ENCODE results near the gene CTTNBP2NL.
"Not testable (repeated sequence)": the region's sequence is repeated elsewhere in the genome, so short reads cannot be mapped to it uniquely, and the experiment has no call there.

The CTTNBP2NL gene

DNA sequence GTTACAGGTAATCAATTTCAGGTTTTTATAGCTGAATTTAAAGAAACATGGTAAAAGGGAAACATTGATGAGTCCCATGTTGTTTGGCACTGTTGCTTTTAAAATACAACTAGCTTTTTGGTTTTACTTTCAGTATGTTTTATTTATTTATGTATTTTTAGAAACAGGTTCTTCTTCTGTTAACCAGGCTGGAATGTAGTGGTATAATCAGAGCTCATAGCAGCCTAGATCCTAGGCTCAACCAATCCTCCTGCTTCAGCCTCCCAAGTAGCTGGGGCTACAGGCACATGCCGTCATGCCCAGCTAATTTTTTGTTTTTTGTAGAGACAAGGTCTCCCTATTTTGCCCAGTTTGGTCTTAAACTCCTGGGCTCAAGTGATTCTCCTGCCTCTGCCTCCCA is 50.4 kb downstream of the CTTNBP2NL start:
- no peaks in the 10 kb centered on the region for H3K27me3 Mint-ChIP-seq (ENCODE audit: low read depth)
- no peak overlapping the region for H3K4me3 Mint-ChIP-seq
- H3K9me3 Mint-ChIP-seq: no peaks in the 10 kb centered on the region
- peaks cover 33% of the 10 kb centered on the region for H3K36me3 Mint-ChIP-seq (ENCODE audit: low read depth)
- peaks cover 14% of the 10 kb centered on the region for H3K4me1 Mint-ChIP-seq
- TF ChIP-seq, protein P1, sequence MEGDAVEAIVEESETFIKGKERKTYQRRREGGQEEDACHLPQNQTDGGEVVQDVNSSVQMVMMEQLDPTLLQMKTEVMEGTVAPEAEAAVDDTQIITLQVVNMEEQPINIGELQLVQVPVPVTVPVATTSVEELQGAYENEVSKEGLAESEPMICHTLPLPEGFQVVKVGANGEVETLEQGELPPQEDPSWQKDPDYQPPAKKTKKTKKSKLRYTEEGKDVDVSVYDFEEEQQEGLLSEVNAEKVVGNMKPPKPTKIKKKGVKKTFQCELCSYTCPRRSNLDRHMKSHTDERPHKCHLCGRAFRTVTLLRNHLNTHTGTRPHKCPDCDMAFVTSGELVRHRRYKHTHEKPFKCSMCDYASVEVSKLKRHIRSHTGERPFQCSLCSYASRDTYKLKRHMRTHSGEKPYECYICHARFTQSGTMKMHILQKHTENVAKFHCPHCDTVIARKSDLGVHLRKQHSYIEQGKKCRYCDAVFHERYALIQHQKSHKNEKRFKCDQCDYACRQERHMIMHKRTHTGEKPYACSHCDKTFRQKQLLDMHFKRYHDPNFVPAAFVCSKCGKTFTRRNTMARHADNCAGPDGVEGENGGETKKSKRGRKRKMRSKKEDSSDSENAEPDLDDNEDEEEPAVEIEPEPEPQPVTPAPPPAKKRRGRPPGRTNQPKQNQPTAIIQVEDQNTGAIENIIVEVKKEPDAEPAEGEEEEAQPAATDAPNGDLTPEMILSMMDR (IDR thresholded peaks at IDR 0.05; ENCODE audit: unreplicated experiment in 3 of 3): no peak
- no peak overlapping the region for H3K27ac Mint-ChIP-seq

DNA sequence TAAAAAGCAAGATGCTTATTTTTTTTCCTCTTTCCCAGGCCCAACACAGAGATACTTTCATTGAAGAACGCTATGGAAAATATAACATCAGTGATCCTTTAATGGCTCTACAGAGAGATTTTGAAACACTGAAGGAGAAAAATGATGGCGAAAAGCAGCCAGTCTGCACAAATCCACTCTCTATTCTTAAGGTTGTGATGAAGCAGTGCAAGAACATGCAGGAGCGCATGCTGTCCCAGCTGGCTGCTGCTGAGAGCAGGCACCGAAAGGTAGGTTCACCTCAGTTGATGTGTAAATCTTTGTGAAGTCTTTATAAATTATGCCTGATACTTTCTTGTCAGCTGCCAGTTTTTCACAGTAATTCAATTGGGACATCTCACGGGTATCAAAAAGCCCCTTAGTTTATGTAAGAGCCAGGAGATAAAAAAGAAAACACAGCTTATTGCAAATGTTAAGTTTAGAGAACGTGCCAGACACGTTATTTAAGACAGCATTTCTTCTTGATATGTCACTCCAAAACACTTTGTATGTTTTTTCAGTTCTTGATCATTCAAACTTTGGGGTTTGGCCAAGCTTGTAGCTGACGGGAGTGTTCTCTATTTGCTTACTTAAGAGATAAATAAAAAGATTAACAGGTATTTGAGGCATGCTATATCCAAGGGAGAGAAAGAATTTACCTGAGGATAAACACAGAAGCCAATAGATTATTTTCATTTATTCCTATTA is 53.1 kb downstream of the CTTNBP2NL start:
- Mint-ChIP-seq H3K27me3 (ENCODE audit: low read depth) (no peaks in the 10 kb centered on the region), H3K9me3 (no peaks in the 10 kb centered on the region), H3K4me1 (peaks cover 14% of the 10 kb centered on the region), H3K36me3 (ENCODE audit: low read depth) (peaks cover 27% of the 10 kb centered on the region), H3K27ac (peak overlapping the region in 1 of 3 experiments; percentile 3), H3K4me3 (no peak overlapping the region)
- TF ChIP-seq, protein P1 (IDR thresholded peaks at IDR 0.05; ENCODE audit: unreplicated experiment in 3 of 3): no peak

DNA sequence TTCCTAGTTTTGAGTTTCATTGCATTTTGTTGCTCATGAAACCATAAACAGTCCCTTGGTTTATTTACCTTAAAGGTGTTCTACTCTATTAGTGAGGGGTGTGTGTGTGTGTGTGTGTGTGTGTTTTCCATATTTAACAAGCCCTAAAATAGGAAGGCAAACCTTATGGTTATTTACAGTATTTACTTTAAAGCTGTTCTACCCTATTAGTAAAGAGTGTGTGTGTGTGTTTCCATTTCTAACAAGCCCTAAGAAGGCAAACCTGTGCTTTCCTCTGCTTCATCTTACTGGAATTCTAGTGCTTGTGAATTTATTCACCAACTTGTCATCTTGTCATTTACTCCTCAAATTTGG is 53.6 kb downstream of the CTTNBP2NL start:
- H3K4me3 Mint-ChIP-seq: no peak overlapping the region
- H3K4me1 Mint-ChIP-seq: peaks cover 14% of the 10 kb centered on the region
- TF ChIP-seq, protein P1 (IDR thresholded peaks at IDR 0.05; ENCODE audit: unreplicated experiment in 3 of 3): no peak
- H3K9me3 Mint-ChIP-seq: no peaks in the 10 kb centered on the region
- H3K36me3 Mint-ChIP-seq (ENCODE audit: low read depth): peaks cover 32% of the 10 kb centered on the region
- no peak overlapping the region for H3K27ac Mint-ChIP-seq
- H3K27me3 Mint-ChIP-seq (ENCODE audit: low read depth): no peaks in the 10 kb centered on the region

DNA sequence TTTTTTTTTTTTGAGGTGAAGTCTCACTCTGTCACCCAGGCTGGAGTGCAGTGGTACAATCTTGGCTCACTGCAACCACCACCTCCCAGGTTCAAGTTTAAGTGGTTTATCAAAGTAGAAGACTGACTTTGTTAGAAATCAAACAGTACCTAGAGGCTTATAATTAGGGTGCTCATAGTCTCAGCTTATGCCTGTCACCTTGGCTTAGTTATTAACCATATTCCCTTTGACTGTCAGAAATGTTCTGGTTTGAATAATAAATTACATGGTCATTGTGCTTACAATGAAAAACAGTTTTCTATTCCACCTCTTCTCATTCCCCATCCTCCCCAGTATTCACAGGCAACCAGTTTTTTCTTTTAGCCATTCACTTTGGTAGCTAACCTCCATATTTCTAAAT is 54.8 kb downstream of the CTTNBP2NL start:
- H3K4me1 Mint-ChIP-seq: peaks cover 14% of the 10 kb centered on the region
- no peaks in the 10 kb centered on the region for H3K27me3 Mint-ChIP-seq (ENCODE audit: low read depth)
- peaks cover 39% of the 10 kb centered on the region for H3K36me3 Mint-ChIP-seq (ENCODE audit: low read depth)
- TF ChIP-seq, protein P1 (IDR thresholded peaks at IDR 0.05; ENCODE audit: unreplicated experiment in 3 of 3): no peak
- no peaks in the 10 kb centered on the region for H3K9me3 Mint-ChIP-seq
- H3K27ac Mint-ChIP-seq: peak overlapping the region in 1 of 3 experiments; percentile 42
- no peak overlapping the region for H3K4me3 Mint-ChIP-seq

DNA sequence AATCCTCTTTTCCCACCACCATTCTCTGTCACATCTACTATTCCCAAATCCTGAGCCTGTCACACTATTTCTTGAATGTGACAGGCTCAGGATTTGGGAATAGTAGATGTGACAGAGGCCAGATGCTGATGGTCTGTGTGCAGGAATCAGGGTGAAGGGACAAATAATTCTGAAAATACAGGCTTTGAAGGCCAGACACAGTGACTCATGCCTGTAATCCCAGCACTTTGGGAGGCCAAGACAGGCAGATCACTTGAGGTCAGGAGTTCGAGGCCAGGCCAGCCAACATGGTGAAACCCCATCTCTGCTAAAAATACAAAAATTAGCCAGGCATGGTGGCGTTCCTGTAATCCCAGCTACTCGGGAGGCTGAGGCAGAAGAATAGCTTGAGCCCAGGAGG is 55.3 kb downstream of the CTTNBP2NL start:
- Mint-ChIP-seq H3K27ac (peak overlapping the region in 1 of 3 experiments; percentile 42), H3K36me3 (ENCODE audit: low read depth) (peaks cover 44% of the 10 kb centered on the region), H3K4me1 (peaks cover 14% of the 10 kb centered on the region)
- not testable (repeated sequence) for H3K9me3 Mint-ChIP-seq; H3K4me3 Mint-ChIP-seq; H3K27me3 Mint-ChIP-seq (ENCODE audit: low read depth)

DNA sequence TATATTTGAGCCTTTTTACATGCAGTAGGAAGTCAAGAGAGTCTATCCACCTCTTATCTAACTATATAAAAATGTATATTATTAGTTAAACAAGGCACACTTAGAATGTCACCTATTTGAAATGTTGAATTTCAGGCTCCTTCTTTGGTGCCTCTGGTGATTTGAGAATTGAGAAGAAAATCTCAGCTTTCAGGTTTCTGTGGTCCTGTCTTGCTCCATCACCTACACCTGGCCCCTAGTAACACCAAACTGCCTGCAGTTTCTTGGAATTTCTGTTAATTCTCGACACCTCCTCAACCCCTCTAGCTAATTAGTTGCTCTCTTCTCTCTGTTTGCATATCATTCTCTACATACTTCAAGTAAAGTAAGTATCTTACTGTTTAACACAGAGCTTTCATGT is 57.9 kb downstream of the CTTNBP2NL start:
- H3K27me3 Mint-ChIP-seq (ENCODE audit: low read depth): no peaks in the 10 kb centered on the region
- TF ChIP-seq, protein P1 (IDR thresholded peaks at IDR 0.05; ENCODE audit: unreplicated experiment in 3 of 3): no peak
- H3K4me3 Mint-ChIP-seq: no peak overlapping the region
- no peak overlapping the region for H3K27ac Mint-ChIP-seq
- H3K4me1 Mint-ChIP-seq: peaks cover 2% of the 10 kb centered on the region
- no peaks in the 10 kb centered on the region for H3K9me3 Mint-ChIP-seq
- peaks cover 50% of the 10 kb centered on the region for H3K36me3 Mint-ChIP-seq (ENCODE audit: low read depth)

Data from nephron (organoid).